GM13976 (cell line): ENCODE measurements around the gene ZNF366.
A peak's percentile ranks its signal among the peaks of the same experiment; 100 is the strongest.

Experiments used
- DNase-seq: peaks from one replicate; pipeline ENCODE4 v3.0.0; 2012; ENCODE audit warnings: low spot score
- CTCF ChIP-seq: IDR thresholded peaks from 2 replicates; pipeline ENCODE4 v1.5.1; 2012; ENCODE audit warnings: borderline replicate concordance, mild to moderate bottlenecking; ENCODE audit not compliant: insufficient read depth; ENCODE audit errors: extremely low read depth, missing control alignments, control extremely low read depth
- in situ Hi-C: fragments of 300-500 bp; cut with MboI; formaldehyde crosslinking; loops from one replicate; pipeline ENCODE4 v1.12.0; 2022; ENCODE audit warnings: low sequenced_read_pairs, mixed read lengths, inconsistent platforms; ENCODE audit not compliant: unreplicated experiment

The ZNF366 gene

GRCh38 chr5:72465601-72466563, 41.3 kb downstream of the ZNF366 start:
- TF ChIP-seq CTCF = no peak
- in situ Hi-C loops = no loop called here
- DNase-seq = peak; percentile 57

GRCh38 chr5:72465066-72465465, 42.1 kb downstream of the ZNF366 start:
- in situ Hi-C loops = no loop called here

GRCh38 chr5:72464071-72464470, 43.1 kb downstream of the ZNF366 start:
- no peak for TF ChIP-seq CTCF
- in situ Hi-C loops = no loop called here

More at GRCh38 chr5:72465066-72465465, 42.1 kb downstream of the ZNF366 start:
- TF ChIP-seq CTCF = no peak
- DNase-seq = no peak

GRCh38 chr5:72463449-72464052, 43.7 kb downstream of the ZNF366 start:
- DNase-seq = no peak
- TF ChIP-seq CTCF = no peak
- in situ Hi-C loops = no loop called here

More at GRCh38 chr5:72464071-72464470, 43.1 kb downstream of the ZNF366 start:
- DNase-seq = no peak

GRCh38 chr5:72460413-72460812, 46.8 kb downstream of the ZNF366 start:
- TF ChIP-seq CTCF = no peak
- DNase-seq = no peak
- in situ Hi-C loops = no loop called here

- DNase-seq = no peak
- no peak for TF ChIP-seq CTCF
- in situ Hi-C loops = no loop called here
These were observed 47.3 kb downstream of the ZNF366 start for GRCh38 chr5:72459913-72460312.
